A549 (cell line): ENCODE measurements around the gene ARID3A.

Experiments used
- CHD2 ChIP-seq: fragments of 150-350 bp; IDR thresholded peaks from 2 replicates; pipeline ENCODE4 v1.6.1; 2014; ENCODE audit warnings: low read length; ENCODE audit not compliant: partially characterized antibody
- EP300 ChIP-seq, 2 experiments: fragments of >200 bp; sonication (Bioruptor Twin); formaldehyde crosslinking; IDR thresholded peaks; 2 replicates in 1 of 2; 3 replicates in 1 of 2; pipeline ENCODE4 v1.6.1; 2016 to 2017
- HDAC2 ChIP-seq: fragments of 200-600 bp; sonication (generic); IDR thresholded peaks from 2 replicates; pipeline ENCODE4 v1.6.1; 2016
- JUN ChIP-seq, 2 experiments: fragments of >200 bp; sonication (Bioruptor Twin); formaldehyde crosslinking; IDR thresholded peaks; 2 replicates in 1 of 2; 3 replicates in 1 of 2; pipeline ENCODE4 v1.6.1; 2016 to 2017
- POLR2A ChIP-seq: IDR thresholded peaks from 2 replicates; pipeline ENCODE4 v1.6.1; 2012; ENCODE audit warnings: mild to moderate bottlenecking, low read length
- RAD21 ChIP-seq, 2 experiments: fragments of >200 bp in 1 of 2; sonication (Bioruptor Twin) in 1 of 2; formaldehyde crosslinking in 1 of 2; IDR thresholded peaks in 1 of 2; conservative IDR thresholded peaks in 1 of 2; 2 replicates in 1 of 2; 3 replicates in 1 of 2; pipeline ENCODE4 v1.6.1; 2012 to 2018; ENCODE audit warnings: inconsistent platforms in 1 of 2
- RCOR1 ChIP-seq: fragments of 150-350 bp; IDR thresholded peaks from 2 replicates; pipeline ENCODE4 v1.6.1; 2014; ENCODE audit warnings: antibody characterized with exemption, low read length, low read depth
- RFX5 ChIP-seq: fragments of 450-650 bp; IDR thresholded peaks from 2 replicates; pipeline ENCODE4 v1.7.1; 2014; ENCODE audit warnings: antibody characterized with exemption, mild to moderate bottlenecking, moderate library complexity
- TF ChIP-seq, protein P1 (sequence below): fragments of 200-600 bp; sonication (generic); IDR thresholded peaks from 2 replicates; pipeline ENCODE4 v1.6.1; 2016; ENCODE audit warnings: antibody characterized with exemption, mild to moderate bottlenecking, moderate library complexity
- TF ChIP-seq, protein P2 (sequence below): fragments of >200 bp; sonication (Bioruptor Twin); formaldehyde crosslinking; IDR thresholded peaks from 3 replicates; pipeline ENCODE4 v1.5.1; 2016
- TF ChIP-seq, protein P3 (sequence below): IDR thresholded peaks from 2 replicates; pipeline ENCODE4 v1.6.1; 2012

DNA sequence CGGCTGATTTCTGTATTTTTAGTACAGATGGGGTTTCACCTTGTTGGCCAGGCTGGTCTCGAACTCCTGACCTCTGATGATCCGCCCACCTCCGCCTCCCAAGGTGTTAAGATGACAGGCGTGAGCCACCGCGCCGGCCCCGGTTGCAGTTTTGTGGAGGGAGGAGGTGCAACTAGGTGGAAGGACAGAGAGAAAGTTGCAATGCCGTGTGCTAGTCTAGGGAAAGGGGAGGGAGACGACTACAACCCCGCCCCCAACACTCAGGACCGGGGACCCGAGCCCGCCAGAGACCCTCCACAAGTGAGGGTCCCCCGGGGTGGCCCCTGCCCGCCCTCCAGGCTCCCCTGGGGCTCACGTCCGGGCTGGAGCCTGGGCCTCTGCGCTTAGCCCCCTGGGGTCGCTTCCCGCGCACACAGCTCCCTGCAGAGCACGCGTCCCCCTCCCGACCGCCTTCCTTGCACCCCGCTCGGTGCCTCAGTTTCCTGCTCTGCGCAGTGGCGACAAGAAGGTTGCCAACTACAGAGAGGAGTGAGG lies 1.2 kb upstream of the ARID3A start:
- TF ChIP-seq POLR2A (no peak), EP300 (IDR thresholded peaks at IDR 0.05) (no peak), JUN (IDR thresholded peaks at IDR 0.05) (no peak), RFX5 (no peak), HDAC2 (no peak), CHD2 (no peak), RCOR1 (no peak), RAD21 (conservative IDR thresholded peaks at IDR 0.05 in 1 of 2, IDR thresholded peaks at IDR 0.05 in 1 of 2) (no peak)
- TF ChIP-seq, protein P1, sequence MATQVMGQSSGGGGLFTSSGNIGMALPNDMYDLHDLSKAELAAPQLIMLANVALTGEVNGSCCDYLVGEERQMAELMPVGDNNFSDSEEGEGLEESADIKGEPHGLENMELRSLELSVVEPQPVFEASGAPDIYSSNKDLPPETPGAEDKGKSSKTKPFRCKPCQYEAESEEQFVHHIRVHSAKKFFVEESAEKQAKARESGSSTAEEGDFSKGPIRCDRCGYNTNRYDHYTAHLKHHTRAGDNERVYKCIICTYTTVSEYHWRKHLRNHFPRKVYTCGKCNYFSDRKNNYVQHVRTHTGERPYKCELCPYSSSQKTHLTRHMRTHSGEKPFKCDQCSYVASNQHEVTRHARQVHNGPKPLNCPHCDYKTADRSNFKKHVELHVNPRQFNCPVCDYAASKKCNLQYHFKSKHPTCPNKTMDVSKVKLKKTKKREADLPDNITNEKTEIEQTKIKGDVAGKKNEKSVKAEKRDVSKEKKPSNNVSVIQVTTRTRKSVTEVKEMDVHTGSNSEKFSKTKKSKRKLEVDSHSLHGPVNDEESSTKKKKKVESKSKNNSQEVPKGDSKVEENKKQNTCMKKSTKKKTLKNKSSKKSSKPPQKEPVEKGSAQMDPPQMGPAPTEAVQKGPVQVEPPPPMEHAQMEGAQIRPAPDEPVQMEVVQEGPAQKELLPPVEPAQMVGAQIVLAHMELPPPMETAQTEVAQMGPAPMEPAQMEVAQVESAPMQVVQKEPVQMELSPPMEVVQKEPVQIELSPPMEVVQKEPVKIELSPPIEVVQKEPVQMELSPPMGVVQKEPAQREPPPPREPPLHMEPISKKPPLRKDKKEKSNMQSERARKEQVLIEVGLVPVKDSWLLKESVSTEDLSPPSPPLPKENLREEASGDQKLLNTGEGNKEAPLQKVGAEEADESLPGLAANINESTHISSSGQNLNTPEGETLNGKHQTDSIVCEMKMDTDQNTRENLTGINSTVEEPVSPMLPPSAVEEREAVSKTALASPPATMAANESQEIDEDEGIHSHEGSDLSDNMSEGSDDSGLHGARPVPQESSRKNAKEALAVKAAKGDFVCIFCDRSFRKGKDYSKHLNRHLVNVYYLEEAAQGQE = no peak
- TF ChIP-seq, protein P2, sequence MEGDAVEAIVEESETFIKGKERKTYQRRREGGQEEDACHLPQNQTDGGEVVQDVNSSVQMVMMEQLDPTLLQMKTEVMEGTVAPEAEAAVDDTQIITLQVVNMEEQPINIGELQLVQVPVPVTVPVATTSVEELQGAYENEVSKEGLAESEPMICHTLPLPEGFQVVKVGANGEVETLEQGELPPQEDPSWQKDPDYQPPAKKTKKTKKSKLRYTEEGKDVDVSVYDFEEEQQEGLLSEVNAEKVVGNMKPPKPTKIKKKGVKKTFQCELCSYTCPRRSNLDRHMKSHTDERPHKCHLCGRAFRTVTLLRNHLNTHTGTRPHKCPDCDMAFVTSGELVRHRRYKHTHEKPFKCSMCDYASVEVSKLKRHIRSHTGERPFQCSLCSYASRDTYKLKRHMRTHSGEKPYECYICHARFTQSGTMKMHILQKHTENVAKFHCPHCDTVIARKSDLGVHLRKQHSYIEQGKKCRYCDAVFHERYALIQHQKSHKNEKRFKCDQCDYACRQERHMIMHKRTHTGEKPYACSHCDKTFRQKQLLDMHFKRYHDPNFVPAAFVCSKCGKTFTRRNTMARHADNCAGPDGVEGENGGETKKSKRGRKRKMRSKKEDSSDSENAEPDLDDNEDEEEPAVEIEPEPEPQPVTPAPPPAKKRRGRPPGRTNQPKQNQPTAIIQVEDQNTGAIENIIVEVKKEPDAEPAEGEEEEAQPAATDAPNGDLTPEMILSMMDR = no peak
- TF ChIP-seq, protein P3, sequence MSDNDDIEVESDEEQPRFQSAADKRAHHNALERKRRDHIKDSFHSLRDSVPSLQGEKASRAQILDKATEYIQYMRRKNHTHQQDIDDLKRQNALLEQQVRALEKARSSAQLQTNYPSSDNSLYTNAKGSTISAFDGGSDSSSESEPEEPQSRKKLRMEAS = no peak
